NCI-H345 treated with DMSO at 0.1 percent for 48 hours (cell line): ENCODE results near the gene BPIFB1.

Experiments
- DNase-seq: peaks from one replicate; lab custom pipeline; 2025; ENCODE audit not compliant: unreplicated experiment; lab: John Stamatoyannopoulos, UW

BPIFB1 gene, protein sequence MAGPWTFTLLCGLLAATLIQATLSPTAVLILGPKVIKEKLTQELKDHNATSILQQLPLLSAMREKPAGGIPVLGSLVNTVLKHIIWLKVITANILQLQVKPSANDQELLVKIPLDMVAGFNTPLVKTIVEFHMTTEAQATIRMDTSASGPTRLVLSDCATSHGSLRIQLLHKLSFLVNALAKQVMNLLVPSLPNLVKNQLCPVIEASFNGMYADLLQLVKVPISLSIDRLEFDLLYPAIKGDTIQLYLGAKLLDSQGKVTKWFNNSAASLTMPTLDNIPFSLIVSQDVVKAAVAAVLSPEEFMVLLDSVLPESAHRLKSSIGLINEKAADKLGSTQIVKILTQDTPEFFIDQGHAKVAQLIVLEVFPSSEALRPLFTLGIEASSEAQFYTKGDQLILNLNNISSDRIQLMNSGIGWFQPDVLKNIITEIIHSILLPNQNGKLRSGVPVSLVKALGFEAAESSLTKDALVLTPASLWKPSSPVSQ

GRCh38 chr20:33282991-33283555, at the start of gene BPIFB1:
Gene BPIFB1 (plus strand): TSS chr20:33283214. CDS start chr20:33286074, 2,860 bp downstream.
- no peak for DNase-seq

DNA sequence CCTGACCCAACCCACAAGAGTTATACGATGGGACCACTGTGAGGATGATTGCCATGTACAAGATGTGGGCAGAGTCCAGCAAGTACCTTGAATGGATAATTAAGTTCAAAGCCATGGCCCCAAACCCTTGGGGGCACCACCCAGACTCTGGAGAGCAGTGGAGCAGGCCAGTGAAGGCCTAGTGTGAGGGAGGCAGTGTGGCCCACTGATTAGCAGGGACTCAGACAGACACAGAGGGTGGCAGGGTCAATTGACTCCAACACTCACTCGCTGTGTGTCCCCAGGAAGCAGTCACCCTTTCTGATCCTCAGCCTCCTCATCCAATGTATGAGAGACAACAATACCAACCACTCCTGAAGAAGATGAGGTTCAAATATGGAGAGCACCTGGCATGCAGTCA, 49.0 kb upstream of the BPIFB1 start:
- DNase-seq: no peak

- no peak for DNase-seq
These were observed 47.3 kb upstream of the BPIFB1 start, which contains the start of gene BPIFA1 for GRCh38 chr20:33235696-33236095. Gene BPIFA1 (plus strand): TSS chr20:33235996. CDS start chr20:33237712, 1,716 bp downstream.

GRCh38 chr20:33236351-33236750, 46.7 kb upstream of the BPIFB1 start:
- DNase-seq: no peak

- no peak for DNase-seq
These were observed 45.0 kb upstream of the BPIFB1 start for GRCh38 chr20:33237989-33238388.

- DNase-seq: no peak
These were observed 43.6 kb upstream of the BPIFB1 start for GRCh38 chr20:33239418-33239817.

DNA sequence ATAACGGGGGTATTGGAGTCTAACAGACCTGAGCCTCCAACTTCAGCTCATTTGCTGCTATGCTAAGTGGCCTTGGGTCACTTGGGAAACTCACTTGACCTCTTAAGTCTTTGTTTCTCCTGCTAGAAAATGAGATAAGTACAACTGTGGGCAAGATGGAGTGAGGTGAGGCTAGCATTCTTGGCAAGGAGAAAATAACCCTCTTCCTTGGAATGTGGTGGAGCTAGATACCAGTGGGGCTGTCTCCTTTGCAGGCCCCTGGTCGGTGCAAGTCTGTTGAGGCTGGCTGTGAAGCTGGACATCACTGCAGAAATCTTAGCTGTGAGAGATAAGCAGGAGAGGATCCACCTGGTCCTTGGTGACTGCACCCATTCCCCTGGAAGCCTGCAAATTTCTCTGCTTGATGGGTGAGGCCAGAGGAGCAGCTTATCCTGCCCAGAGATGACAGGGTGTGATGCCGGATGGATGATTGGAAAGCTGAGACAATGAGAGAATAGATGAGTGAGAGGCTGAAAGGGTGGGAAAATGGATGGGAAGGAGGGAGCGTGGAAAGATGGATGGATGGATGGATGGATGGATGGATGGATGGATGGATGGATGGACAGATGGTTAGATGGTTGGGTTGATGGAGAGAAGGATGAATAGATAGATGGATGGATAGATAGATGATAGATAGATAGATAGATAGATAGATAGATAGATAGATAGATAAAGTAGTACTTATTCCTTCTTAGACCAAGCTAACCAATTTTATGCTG, 42.9 kb upstream of the BPIFB1 start:
- DNase-seq: no peak

DNA sequence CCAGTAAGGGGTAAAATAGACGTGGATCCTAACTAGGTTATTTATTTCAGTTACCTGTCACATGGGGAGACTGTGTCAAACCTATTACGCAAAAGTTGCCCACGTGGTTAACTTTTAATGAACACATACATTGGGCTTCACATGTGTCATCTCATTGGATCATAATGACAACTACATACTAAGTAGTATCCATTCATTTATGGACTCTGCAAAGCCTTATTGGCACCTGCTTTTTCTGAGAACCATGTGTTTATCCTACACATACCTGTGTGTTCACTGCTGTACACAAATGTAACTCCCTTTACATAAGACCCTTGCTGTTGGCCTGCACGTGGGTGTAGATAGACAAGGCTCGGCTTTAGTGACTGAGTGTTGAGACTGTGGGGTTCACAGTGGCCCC, 42.1 kb upstream of the BPIFB1 start:
- DNase-seq: no peak

DNA sequence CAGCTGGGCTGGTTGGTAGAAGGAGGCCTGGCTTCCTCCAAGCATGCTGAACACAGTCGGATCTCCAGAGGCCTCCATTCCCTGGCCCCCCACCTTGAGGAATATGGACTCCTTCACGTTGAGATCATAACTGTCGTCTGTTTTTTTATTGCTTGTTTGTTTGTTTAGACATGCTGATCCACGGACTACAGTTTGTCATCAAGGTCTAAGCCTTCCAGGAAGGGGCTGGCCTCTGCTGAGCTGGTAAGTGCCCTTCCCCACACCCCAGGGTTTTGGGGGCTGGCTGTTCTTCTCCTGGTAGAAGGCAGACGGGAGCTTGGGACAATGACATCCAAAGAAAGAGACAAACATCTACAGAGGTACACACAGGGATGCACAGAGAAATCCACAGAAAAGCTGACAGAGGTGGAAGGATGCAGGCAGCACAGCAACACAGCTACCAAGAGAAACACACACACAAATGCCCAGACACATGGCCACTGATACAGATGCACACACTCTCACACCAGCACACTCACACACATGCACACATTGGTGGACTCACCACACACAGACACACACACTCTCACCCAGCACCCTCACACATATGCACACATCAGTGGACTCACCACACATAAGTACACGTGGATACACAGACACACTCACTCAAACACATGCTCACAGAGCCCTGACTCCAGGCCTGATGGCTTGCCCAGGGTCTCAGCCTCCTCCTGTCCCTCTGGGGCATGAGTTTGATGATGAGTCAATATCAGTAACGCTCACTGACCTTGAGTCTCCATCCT, 40.5 kb upstream of the BPIFB1 start:
- DNase-seq: no peak

DNA sequence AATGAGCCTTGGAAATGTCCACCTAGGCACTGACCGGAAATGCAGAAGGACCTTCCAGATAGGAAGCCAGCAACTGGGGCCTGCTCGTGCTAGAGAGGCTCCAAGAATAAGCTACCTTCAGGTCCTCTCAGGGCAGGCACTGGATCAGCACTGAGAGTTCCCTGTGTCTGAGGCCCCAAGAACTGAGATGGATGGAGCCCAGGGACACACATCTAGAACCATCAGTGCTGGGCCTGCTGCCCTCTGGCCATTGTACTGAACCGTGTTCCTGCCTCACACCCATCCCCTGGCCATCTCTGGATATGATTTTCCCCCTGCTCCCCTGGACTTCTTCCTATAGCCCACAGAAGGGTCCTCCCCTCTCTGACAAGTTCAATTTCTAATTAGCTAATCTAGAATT, 36.9 kb upstream of the BPIFB1 start:
- no peak for DNase-seq

DNA sequence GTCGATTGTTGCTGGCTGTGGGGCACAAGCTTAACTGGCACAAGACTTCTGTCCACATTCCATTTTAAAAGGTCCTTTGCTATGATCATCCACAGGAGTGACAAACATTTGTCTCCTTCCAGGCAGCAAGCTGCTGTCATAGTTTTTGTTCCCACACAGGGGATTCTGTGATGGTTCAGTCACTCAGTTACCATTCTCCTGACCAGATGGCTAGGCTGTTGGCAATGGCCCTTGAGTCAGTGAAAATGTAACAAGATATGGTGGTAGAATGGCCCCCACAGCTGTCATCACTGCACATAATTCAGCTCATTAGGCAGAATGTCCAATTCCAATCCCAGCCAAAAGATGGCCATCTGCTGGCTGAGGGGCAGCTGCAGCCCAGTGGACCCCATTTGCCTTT, 33.6 kb upstream of the BPIFB1 start:
- DNase-seq: no peak

GRCh38 chr20:33250666-33251065, 32.3 kb upstream of the BPIFB1 start:
- DNase-seq: no peak

- no peak for DNase-seq
These were observed 31.5 kb upstream of the BPIFB1 start for GRCh38 chr20:33251496-33251895.

DNA sequence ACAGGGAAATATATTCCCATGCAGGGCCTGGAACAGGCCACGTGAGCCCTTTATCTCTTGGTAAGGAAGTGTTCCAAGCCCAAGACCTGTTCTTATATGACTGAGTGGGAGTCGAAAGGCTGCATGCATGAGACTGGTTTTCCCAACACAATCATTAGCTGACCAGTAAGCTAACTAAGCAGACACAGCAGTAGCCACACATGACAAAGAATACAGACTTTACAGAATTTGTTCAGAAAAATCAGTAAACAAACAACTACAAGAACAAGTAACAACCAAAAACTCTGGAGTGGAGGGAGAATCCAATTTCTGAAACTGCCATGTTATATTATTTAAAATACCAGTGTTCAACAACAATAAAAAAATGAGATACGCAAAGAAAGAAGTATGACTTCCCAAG, 30.6 kb upstream of the BPIFB1 start:
- DNase-seq: no peak

GRCh38 chr20:33255005-33255404, 28.0 kb upstream of the BPIFB1 start:
- no peak for DNase-seq

DNA sequence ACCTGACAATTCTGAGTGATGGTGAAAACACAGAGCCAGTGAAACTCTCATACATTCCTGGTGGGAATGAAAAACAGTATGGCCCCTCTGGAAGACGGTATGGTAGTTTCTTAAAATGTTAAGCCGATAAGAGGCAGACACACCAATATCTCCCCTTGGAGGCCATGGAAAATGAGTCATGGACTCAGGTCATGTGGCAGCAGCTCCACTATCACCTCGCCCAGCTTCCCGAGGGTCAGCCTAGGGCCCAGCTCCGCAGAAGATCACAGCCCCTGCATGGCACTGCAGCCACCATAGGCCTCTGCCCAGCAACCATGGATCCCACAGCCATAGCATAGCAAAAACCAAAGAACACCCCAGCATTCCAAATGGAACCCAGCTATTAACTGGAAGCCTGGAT, 25.8 kb upstream of the BPIFB1 start:
- no peak for DNase-seq

DNA sequence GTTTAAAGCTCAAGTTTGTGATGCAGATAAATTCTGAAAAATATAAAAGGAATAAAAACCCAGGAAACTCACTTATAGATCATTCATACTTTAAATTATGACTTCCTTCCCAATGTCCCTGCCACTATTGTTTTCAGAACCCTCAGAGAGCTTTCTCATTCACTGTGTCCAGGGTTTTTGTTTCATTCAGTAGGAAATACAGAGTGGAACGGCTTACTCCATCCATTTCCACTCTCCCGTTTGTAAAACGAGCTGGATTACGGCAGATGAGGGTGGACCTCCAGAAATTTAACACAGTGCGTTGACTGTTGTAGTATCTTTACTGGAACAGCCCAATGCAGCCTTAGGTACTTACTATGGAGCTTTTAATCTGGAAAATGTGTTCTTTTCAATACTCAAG, 23.6 kb upstream of the BPIFB1 start:
- no peak for DNase-seq

DNA sequence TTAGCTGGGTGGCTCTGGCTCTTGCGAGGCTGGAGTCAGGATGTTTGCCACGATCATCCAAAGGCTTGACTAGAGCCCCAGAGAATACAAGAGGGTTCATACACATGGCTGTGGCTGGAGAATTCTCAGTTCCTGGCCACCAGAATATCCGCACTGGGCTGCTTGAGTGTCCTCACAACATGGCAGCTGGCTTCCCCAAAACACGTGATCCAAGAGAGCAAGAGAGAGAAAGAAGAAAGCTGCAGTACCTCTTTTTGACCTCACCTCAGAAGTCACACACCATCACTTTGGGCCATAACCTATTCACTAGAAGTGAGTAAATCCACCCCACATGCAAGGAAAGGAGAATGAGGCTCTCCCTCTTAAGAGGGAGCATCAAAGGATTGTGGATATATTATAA, 21.5 kb upstream of the BPIFB1 start:
- DNase-seq: no peak

DNA sequence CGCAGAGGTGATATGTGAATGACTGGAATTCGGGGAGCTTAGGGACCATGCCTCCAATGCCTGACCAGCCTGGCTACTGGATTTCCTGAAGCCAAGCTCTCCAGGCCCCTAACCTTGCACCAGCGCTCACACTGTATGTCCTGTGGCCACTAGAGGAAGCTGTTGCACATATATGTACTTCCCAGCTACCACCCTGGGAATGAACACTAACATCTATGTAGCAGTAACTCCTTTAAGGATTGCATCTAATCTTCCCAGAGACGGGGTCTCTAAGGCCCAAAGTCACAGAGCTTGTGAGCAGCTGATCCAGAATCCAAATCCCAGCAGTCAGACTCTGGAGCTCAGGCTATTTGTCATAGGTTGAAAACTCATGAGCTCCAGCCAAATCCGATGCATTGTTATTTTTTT, 20.4 kb upstream of the BPIFB1 start:
- DNase-seq: peak; percentile 38

- no peak for DNase-seq
These were observed 19.2 kb upstream of the BPIFB1 start for GRCh38 chr20:33263784-33264183.

DNA sequence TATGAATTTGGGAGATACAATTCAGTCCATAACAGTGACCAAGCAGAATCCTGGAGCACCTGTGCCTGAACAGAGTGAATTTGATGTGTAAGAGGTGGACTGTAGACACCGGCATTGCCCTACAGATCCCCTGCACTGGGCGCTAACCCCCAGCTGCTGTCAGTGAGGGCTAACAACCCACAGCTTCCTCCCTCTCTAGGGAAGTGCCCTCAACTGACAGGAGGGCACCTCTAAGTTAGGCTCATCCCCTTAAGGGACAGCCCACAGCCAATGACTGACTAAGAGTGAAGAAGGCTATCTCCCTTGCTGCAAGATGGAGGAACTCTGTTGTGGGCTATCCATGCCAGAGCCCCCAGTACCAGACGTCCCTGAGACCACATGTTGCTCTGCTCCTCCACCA, 15.3 kb upstream of the BPIFB1 start:
- no peak for DNase-seq
